IPS-18a (cell line): ENCODE data around the gene MC4R.

Experiments
- H3K27ac ChIP-seq: one replicate; pipeline ENCODE4 v1.5.1; 2013; ENCODE audit warnings: low read length
- H3K27me3 ChIP-seq: one replicate; pipeline ENCODE4 v1.6.1; 2013; ENCODE audit warnings: mild to moderate bottlenecking, low read length; ENCODE audit not compliant: control insufficient read depth, insufficient read depth
- H3K36me3 ChIP-seq: one replicate; pipeline ENCODE4 v1.6.1; 2013; ENCODE audit warnings: low read depth, low read length; ENCODE audit not compliant: control insufficient read depth
- H3K4me1 ChIP-seq: one replicate; pipeline ENCODE4 v1.6.1; 2013; ENCODE audit warnings: low read depth, low read length; ENCODE audit not compliant: control insufficient read depth
- H3K4me3 ChIP-seq: one replicate; pipeline ENCODE4 v1.5.1; 2013; ENCODE audit warnings: low read length
- H3K9ac ChIP-seq: one replicate; pipeline ENCODE4 v1.6.1; 2013; ENCODE audit warnings: mild to moderate bottlenecking, low read length, moderate library complexity
- H3K9me3 ChIP-seq: one replicate; pipeline ENCODE4 v1.6.1; 2013; ENCODE audit warnings: low read depth, low read length; ENCODE audit not compliant: control insufficient read depth

The MC4R gene

DNA sequence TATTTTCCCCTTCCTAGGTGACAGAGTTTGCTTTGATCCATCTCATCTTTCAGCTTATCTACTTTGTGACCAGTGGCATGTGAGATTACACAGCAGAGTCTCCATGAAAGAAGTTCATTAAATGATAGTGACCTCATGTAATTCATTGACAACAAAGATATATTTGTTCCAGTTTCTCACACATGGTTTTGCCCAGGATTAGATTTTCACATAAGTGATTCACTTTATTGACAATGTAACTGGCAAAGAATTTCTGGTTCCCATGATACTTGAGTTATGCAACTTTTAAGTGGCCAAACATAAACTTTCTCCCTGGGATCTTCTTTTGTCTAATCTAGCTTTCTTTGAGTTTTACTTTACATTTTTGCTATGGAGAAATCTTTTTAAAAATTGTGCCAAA, 50.0 kb downstream of the MC4R start:
- no peaks in the 10 kb centered on the region for H3K27me3 ChIP-seq
- H3K9me3 ChIP-seq, result no peaks in the 10 kb centered on the region
- H3K4me3 ChIP-seq, result no peak overlapping the region
- peaks cover 7% of the 10 kb centered on the region for H3K4me1 ChIP-seq
- no peak overlapping the region for H3K9ac ChIP-seq
- no peak overlapping the region for H3K27ac ChIP-seq
- no peaks in the 10 kb centered on the region for H3K36me3 ChIP-seq
